Fibroblast of the aortic adventitia (primary cell): ENCODE measurements around the gene CXCL17. TPM values are rescaled to one million over a fixed set of nuclear protein-coding genes. Genes with fewer than 3 reads are reported as not detected.
A peak's percentile ranks its signal among the peaks of the same experiment; 100 is the strongest.

Experiments used
- DNase-seq: peaks from one replicate; pipeline ENCODE4 v3.0.0-alpha.2; 2010; ENCODE audit warnings: low read depth
- H3K4me3 ChIP-seq: 2 replicates; pipeline ENCODE4 v1.5.1; 2011; ENCODE audit warnings: low read depth, mild to moderate bottlenecking, control low read depth, low read length, moderate library complexity
- CTCF ChIP-seq: IDR thresholded peaks from 2 replicates; pipeline ENCODE4 v1.5.1; 2011; ENCODE audit warnings: mild to moderate bottlenecking, low read length, control low read depth, inconsistent platforms; ENCODE audit not compliant: insufficient read depth
- total RNA-seq: library from RNA; depleted of rRNA; stranded (reverse); fragments of >200 nt; gene quantifications from 2 replicates; pipeline ENCODE4 v1.2.3, GENCODE V29; 2012; ENCODE audit warnings: low replicate concordance

Gene CXCL17
- total RNA-seq, 1 donor: not detected

- DNase-seq: peak; percentile 27
- TF ChIP-seq CTCF: no peak
Measured at GRCh38 chr19:42436006-42436405, 6.7 kb downstream of the CXCL17 start.

DNA sequence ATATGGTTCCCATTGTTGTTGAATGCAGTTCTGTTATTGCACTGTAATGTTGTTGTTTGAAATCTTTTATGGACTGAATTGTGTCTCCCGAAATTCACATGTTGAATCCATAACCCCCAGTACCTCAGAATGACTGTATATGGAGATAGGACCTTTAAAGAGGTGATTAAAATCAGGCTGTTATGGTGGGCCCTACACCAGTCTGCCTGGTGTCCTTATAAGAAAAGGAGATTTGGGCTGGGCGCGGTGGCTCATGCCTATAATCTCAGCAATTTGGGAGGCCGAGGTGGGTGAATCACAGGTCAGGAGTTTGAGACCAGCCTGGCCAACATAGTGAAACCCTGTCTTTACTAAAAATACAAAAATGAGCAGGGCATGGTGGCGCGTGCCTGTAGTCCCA lies 7.4 kb downstream of the CXCL17 start:
- H3K4me3 ChIP-seq: no peak overlapping the region
- no peak for DNase-seq
- no peak for TF ChIP-seq CTCF

More at GRCh38 chr19:42436006-42436405, 6.7 kb downstream of the CXCL17 start:
- H3K4me3 ChIP-seq: no peak overlapping the region

DNA sequence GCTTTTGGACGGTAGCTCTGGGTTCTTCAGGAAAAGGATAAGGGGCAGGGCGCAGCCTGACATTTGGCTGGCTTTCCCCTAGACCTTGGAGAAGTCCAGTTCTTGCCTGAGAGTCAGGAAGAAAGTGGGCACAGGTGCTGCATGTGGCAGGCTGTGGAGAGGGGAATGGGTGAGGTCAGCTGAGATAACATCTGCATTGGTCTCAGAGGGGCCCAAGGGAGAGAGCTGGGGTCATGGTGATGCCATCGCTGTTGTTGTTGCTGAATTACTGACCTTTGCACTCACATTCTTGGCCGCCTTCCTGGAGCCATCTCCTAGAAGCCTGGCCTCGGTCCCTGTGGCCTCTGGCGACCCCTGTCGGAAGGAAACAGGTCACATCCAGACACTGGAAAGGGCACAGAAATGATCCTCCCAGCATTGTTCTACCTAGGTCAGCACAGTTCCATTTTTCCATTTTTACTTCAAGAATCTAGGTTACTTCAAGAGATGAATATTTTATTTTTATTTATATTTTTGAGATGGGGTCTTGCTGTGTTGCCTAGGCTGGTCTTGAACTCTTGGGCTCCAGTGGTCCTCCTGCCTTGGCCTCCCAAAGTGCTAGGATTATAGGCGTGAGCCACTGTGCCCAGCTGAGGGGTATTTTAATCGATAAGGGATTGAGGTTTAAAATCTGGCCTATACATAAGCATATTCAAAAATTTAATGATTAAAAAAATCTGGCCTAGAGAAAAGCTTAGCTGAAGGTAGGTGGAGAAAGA lies 9.1 kb downstream of the CXCL17 start:
- H3K4me3 ChIP-seq: no peak overlapping the region
- TF ChIP-seq CTCF: peak; percentile 59
- DNase-seq: peak; percentile 52

- no peak overlapping the region for H3K4me3 ChIP-seq
- no peak for DNase-seq
- no peak for TF ChIP-seq CTCF
Measured at GRCh38 chr19:42431486-42431885, 11.3 kb downstream of the CXCL17 start.

- DNase-seq: no peak
- H3K4me3 ChIP-seq: no peak overlapping the region
- no peak for TF ChIP-seq CTCF
Measured at GRCh38 chr19:42428676-42429075, 14.1 kb downstream of the CXCL17 start.

DNA sequence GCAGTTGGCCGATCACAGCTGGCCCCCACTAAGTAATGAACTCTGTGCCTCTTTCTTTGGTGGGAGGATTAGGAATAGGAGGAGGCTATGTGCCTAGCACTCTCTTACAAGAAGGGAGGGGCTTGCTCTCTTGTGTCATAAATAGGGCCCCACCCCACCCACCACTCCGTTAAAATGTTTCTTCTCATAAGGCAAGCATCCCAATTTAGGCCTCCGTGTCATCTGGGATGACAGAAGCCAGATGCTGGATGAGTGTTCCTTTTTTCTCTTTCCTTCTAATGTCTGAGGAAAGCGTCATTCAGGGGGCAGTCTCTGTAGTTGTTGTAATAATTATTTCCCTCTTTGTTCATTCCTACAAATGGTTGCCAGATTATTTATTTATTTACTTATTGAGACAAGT lies 15.4 kb downstream of the CXCL17 start, which contains the start of gene LIPE:
Gene LIPE, minus strand, starts transcription at position 76 of the 400 bp plus-strand sequence. CDS start 239 bp downstream, outside the sequence.
- DNase-seq: peak; percentile 43

More for the DNA sequence above, 15.4 kb downstream of the CXCL17 start, which contains the start of gene LIPE:
- H3K4me3 ChIP-seq: no peak within 1 kb of the TSS
- no peak for TF ChIP-seq CTCF
